Measurements from ENCODE around the gene MRC2. TPM values are rescaled to one million over a fixed set of nuclear protein-coding genes. Genes with fewer than 3 reads are reported as not detected.

MRC2 gene
- total and polyA plus RNA-seq, 9 of the 15 experiments (the other 6 are each of a cell fraction or from before 2014, with no cell fraction given), result 0.28 to 11.5 (median 6.6) TPM

- TF ChIP-seq BACH1 (tag; IDR thresholded peaks at IDR 0.05) (no peak), ZNF431 (CRISPR knock-in tag; IDR thresholded peaks at IDR 0.05) (no peak), GTF2E2 (tag; IDR thresholded peaks at IDR 0.05) (no peak), TEAD2 (tag; IDR thresholded peaks at IDR 0.05) (no peak), ZNF253 (CRISPR knock-in tag; conservative IDR thresholded peaks at IDR 0.05) (no peak), ZNF347 (CRISPR knock-in tag; IDR thresholded peaks at IDR 0.05; ENCODE audit: low read depth) (no peak)
These were observed 1.6 kb upstream of the MRC2 start (continued) for GRCh38 chr17:62625870-62626200.

- WGBS (ENCODE audit: insufficient coverage, low coverage, missing lambda C conversion rate), result 22% methylated on average over 21 of the region's 21 CpGs
- H3K4me3 ChIP-seq, result peak overlapping the region; percentile 43; the same call in 1 of the 2 replicates
- no peaks in the 10 kb centered on the region for H3K9me1 ChIP-seq (ENCODE audit: control insufficient read depth, insufficient read depth, low read length)
- no peak for ATAC-seq
- H3K9ac ChIP-seq (ENCODE audit: insufficient read depth in 1 of 2, low read depth in 2 of 2, low read length in 2 of 2), result peak overlapping the region in 1 of 2 experiments; percentile 79; a peak in 2 of 4 replicates
- 0 out of 2 replicates have a peak overlapping the region, but pooled peaks have one; percentile 49 for H3K4me2 ChIP-seq (ENCODE audit: insufficient read depth, low read length)
- H3K27ac ChIP-seq (ENCODE audit: extremely low read depth, low read depth, low read length), result no peak overlapping the region
- peak in 1 of 4 experiments; percentile 11 for DNase-seq (ENCODE audit: extremely low read depth in 1 of 4, low spot score in 3 of 4)
- intact Hi-C loops (cut with micrococcal nuclease) (no loop called here), in situ Hi-C loops (cut with MboI) (no loop called here)
- BruUV-seq (replicated peaks), result no TSS peak
- H2AFZ ChIP-seq (ENCODE audit: low read depth, low read length), result no peak overlapping the region
- H3K4me1 ChIP-seq (replicated peaks in 1 of 2; ENCODE audit: control insufficient read depth in 2 of 2, insufficient read depth in 2 of 2, low read length in 2 of 2), result peaks cover 0 to 32% of the 10 kb centered on the region in 2 experiments; a peak in 3 of 5 replicates
- ChIA-PET CTCF (ENCODE audit: low intra/inter-chr PET ratio) (no interaction called here), POLR2A (interaction anchor here (0.6 kb wide), 1 partner anchor 1049 kb away, joined by 4 read pairs; no protein-coding TSS in a partner anchor)
- H3K79me2 ChIP-seq (ENCODE audit: control insufficient read depth, insufficient read depth, low read length), result no peaks in the 10 kb centered on the region
- no peaks in the 10 kb centered on the region for H3K36me3 ChIP-seq (ENCODE audit: control insufficient read depth, insufficient read depth, low read length)
- no peak for FAIRE-seq
- H4K20me1 ChIP-seq (replicated peaks; ENCODE audit: control insufficient read depth, insufficient read depth, low read length), result no peaks in the 10 kb centered on the region; the same call in 1 of the 2 replicates
- H3K27me3 ChIP-seq (ENCODE audit: control insufficient read depth in 2 of 2, insufficient read depth in 2 of 2, low read length in 2 of 2), result peaks cover 19 to 62% of the 10 kb centered on the region in 2 experiments; a peak in 4 of 5 replicates
- no peaks in the 10 kb centered on the region for H3K9me3 ChIP-seq (replicated peaks; ENCODE audit: control insufficient read depth, insufficient read depth, low read depth, low read length)
- TF ChIP-seq IRF9 (tag; IDR thresholded peaks at IDR 0.05) (peak; percentile 17; the same call in 1 of the 2 replicates), TAF15 (IDR thresholded peaks at IDR 0.05; ENCODE audit: low read depth, low read length) (no peak), POLR3G (IDR thresholded peaks at IDR 0.05; ENCODE audit: extremely low read depth, insufficient read length, insufficient replicate concordance) (no peak), CHD1 (IDR thresholded peaks at IDR 0.05; ENCODE audit: low read length) (no peak), CXXC5 (CRISPR knock-in tag; IDR thresholded peaks at IDR 0.05) (no peak), ZNF830 (CRISPR knock-in tag; IDR thresholded peaks at IDR 0.05) (no peak), KDM5B (IDR thresholded peaks at IDR 0.05; ENCODE audit: insufficient replicate concordance, low read depth, low read length) (no peak), ZEB2 (IDR thresholded peaks at IDR 0.05) (no peak), CEBPB (tag; IDR thresholded peaks at IDR 0.05) (peak; percentile 96), CHAMP1 (IDR thresholded peaks at IDR 0.05) (no peak), ZNF699 (CRISPR knock-in tag; IDR thresholded peaks at IDR 0.05; ENCODE audit: insufficient replicate concordance) (no peak), KDM1A (IDR thresholded peaks at IDR 0.05) (peak in 1 of 2 experiments; percentile 18; a peak in 1 of 4 replicates), CEBPG (CRISPR knock-in tag; IDR thresholded peaks at IDR 0.05) (peak; percentile 88), CEBPG (tag; conservative IDR thresholded peaks at IDR 0.05 in 1 of 2, IDR thresholded peaks at IDR 0.05 in 1 of 2) (peak; percentile 89 to 93)
These were observed 701 bp upstream of the MRC2 start for GRCh38 chr17:62626719-62627218.

Measured in K562 (cell line).